HG02981 (cell line): ENCODE data around the gene KRTAP6-1.

ENCODE experiments used
- ATAC-seq: cut with Tn5 transposase; IDR thresholded peaks from one replicate; pipeline ENCODE4 v1.9.1; 2021; ENCODE audit warnings: mild to moderate bottlenecking, moderate library complexity; ENCODE audit not compliant: unreplicated experiment

The KRTAP6-1 gene

GRCh38 chr21:30579346-30579745 lies 34.4 kb downstream of the KRTAP6-1 start:
- ATAC-seq: no peak

GRCh38 chr21:30577766-30578165 lies 36.0 kb downstream of the KRTAP6-1 start:
- ATAC-seq: no peak

DNA sequence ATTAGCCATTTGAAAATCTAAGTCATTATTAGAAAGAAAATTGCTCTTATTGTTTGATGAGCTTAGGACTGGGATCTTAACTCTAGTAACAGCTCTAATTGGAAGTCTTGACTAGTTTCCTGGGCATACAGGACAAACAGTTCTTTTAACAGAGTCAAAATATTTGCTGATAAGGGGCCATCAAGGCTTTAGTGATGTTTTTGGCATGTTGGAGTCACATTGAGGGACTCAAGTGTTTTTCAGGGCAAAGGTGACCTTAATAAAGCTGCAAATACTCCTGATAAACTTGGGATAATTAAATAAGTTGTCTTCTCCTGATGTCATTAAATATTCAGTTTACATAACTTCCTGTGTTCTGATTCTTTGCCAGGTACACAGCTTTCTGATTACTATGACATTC lies 46.1 kb downstream of the KRTAP6-1 start:
- ATAC-seq: no peak

GRCh38 chr21:30563630-30564029 lies 50.1 kb downstream of the KRTAP6-1 start:
- ATAC-seq: no peak
